MG63 (cell line): ENCODE measurements around the gene NDUFA8. TPM values are rescaled to one million over a fixed set of nuclear protein-coding genes. Genes with fewer than 3 reads are reported as not detected.
"Not testable (repeated sequence)": the region's sequence is repeated elsewhere in the genome, so short reads cannot be mapped to it uniquely, and the experiment has no call there.

Experiments
- DNase-seq: peaks from one replicate; pipeline ENCODE4 v3.0.0-alpha.2; 2020
- H3K27me3 ChIP-seq: fragments of 250-450 bp; sonication (Bioruptor Pico); 2 replicates; pipeline ENCODE4 v1.5.1; 2020; ENCODE audit warnings: mild to moderate bottlenecking, moderate library complexity
- H3K36me3 ChIP-seq: fragments of 250-450 bp; sonication (Bioruptor Pico); 2 replicates; pipeline ENCODE4 v1.5.1; 2020; ENCODE audit warnings: mild to moderate bottlenecking, moderate library complexity
- H3K4me3 ChIP-seq: fragments of 250-450 bp; sonication (Bioruptor Pico); 2 replicates; pipeline ENCODE4 v1.5.1; 2020; ENCODE audit warnings: mild to moderate bottlenecking, moderate library complexity
- H3K9me3 ChIP-seq: fragments of 250-450 bp; sonication (Bioruptor Pico); 2 replicates; pipeline ENCODE4 v1.5.1; 2020; ENCODE audit warnings: mild to moderate bottlenecking, moderate library complexity
- total RNA-seq: library from RNA; depleted of rRNA; stranded (reverse); fragments of >200 nt; shearing (Covaris generic); gene quantifications from 2 replicates; pipeline ENCODE4 v1.2.3, GENCODE V29; 2014; ENCODE audit warnings: low replicate concordance

The NDUFA8 gene
- total RNA-seq, 1 experiment from 2014 or later: 68.0 TPM

- no peaks in the 10 kb centered on the region for H3K27me3 ChIP-seq
- no peak overlapping the region for H3K4me3 ChIP-seq
- no peak for DNase-seq
- H3K36me3 ChIP-seq: no peaks in the 10 kb centered on the region
- H3K9me3 ChIP-seq: no peaks in the 10 kb centered on the region
Measured at GRCh38 chr9:122120316-122121071, 39.1 kb downstream of the NDUFA8 start.

DNA sequence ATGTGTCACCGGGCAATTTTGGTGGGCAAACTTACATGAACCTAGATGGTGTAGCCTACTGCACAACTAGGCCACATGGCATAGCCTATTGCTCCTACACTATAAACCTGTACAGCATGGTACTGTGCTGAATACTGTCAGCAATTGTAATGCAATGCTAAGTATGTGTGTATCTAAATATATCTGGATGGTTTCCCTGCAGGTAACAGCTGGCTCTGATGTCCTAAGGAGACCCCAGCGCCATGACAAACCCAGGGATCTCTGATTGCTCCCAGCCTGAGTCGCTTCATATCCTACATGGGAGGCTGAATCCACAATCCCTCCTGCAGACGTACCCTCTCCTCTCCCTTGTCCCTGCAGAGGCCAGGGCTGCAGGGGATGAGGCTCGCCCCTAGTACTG is 39.9 kb downstream of the NDUFA8 start:
- Histone ChIP-seq H3K4me3 (no peak overlapping the region), H3K27me3 (no peaks in the 10 kb centered on the region), H3K36me3 (no peaks in the 10 kb centered on the region), H3K9me3 (no peaks in the 10 kb centered on the region)
- no peak for DNase-seq

DNA sequence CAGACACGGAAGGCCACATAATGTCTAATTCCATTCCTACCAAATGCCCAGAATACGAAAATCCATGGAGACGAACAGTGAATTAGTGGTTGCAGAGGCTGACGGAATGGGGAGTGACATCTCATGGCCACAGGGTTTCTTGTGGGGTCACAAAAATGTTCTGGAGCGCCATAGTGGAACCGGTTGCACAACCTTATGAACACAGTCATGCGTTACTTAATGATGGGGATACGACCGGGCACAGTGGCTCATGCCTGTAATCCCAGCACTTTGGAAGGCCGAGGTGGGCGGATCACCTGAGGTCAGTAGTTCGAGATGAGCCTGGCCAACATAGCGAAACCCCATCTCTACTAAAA is 40.4 kb downstream of the NDUFA8 start:
- Histone ChIP-seq H3K27me3 (no peaks in the 10 kb centered on the region), H3K4me3 (no peak overlapping the region), H3K9me3 (no peaks in the 10 kb centered on the region), H3K36me3 (no peaks in the 10 kb centered on the region)
- DNase-seq: no peak

- Histone ChIP-seq H3K27me3 (no peaks in the 10 kb centered on the region), H3K4me3 (no peak overlapping the region), H3K36me3 (no peaks in the 10 kb centered on the region), H3K9me3 (no peaks in the 10 kb centered on the region)
- peak; percentile 38 for DNase-seq
Measured at GRCh38 chr9:122118343-122119165, 41.0 kb downstream of the NDUFA8 start.

- not testable (repeated sequence) for H3K9me3 ChIP-seq, H3K27me3 ChIP-seq, H3K4me3 ChIP-seq, DNase-seq, H3K36me3 ChIP-seq
Measured at GRCh38 chr9:122117241-122117640, 42.3 kb downstream of the NDUFA8 start.

- DNase-seq: no peak
- no peaks in the 10 kb centered on the region for H3K36me3 ChIP-seq
Measured at GRCh38 chr9:122116448-122117173, 43.0 kb downstream of the NDUFA8 start.

DNA sequence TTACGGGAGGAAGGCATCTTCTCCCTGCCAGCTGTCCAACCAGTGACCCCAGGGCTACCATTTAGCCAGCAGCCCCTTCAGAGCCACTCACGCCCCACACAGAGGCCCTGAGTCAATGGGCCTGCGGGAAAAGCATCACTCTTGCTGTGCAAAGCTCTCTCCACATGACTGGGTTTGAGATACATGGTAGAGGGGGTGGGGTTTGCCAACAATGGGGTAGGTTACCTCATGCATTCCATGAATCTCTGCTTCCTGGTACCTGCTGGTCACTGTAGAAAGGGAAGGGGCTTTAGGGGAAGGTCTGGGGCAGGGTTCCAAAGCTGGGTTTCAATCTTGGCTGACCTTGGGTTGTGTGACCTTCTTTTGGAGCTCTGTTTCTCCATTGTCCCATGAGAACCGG is 43.5 kb downstream of the NDUFA8 start:
- no peak for DNase-seq

More at GRCh38 chr9:122116448-122117173, 43.0 kb downstream of the NDUFA8 start:
- H3K27me3 ChIP-seq: no peaks in the 10 kb centered on the region
- H3K9me3 ChIP-seq: no peaks in the 10 kb centered on the region
- no peak overlapping the region for H3K4me3 ChIP-seq

DNA sequence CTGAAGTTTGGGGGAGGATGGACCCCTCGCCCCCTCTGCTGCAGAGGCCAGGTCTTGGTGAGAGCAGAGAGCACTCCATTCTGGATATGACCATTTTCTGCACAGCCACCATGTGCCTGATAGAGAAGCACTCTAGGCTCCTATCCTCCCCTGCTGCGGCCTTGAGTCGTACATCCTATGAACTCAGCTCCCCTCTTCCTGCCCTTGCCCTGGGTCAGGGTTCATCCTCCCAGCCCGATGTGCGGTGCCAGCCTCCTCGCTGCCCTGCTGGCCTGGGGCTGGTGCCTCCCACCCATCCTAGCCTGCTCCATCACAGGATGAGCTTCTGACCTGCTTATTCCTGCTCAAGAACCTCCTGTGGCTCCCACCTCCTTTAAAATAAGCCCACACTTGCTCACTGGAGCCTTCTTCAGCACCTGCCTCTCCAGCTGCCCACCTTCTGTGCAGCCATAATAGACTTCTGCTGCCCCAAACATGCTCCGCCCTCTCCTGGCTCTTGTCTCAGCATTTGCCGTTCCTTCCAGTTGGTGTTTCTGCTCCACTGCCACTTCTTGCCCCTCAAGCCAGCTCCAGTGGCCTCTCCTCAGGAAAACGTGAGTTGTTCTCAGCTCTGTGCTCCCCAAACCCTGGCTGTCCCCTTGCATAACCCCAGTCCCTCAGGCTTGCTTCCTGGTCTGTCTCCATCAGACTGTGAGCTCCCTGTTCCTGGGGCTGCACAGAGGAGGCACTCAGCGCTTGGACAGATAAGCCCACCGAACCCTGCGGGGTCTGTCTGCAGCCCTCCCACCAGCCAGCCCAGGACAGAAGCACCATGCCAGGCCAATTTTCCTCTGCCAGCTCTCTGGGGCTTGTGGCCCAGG is 44.2 kb downstream of the NDUFA8 start:
- Histone ChIP-seq H3K36me3 (no peaks in the 10 kb centered on the region), H3K4me3 (no peak overlapping the region), H3K27me3 (no peaks in the 10 kb centered on the region), H3K9me3 (no peaks in the 10 kb centered on the region)
- DNase-seq: no peak

More for the DNA sequence above, 43.5 kb downstream of the NDUFA8 start:
- Histone ChIP-seq H3K9me3 (no peaks in the 10 kb centered on the region), H3K27me3 (no peaks in the 10 kb centered on the region), H3K36me3 (no peaks in the 10 kb centered on the region), H3K4me3 (no peak overlapping the region)

GRCh38 chr9:122113574-122113973 is 46.0 kb downstream of the NDUFA8 start:
- Histone ChIP-seq H3K27me3 (no peaks in the 10 kb centered on the region), H3K36me3 (no peaks in the 10 kb centered on the region), H3K9me3 (no peaks in the 10 kb centered on the region), H3K4me3 (no peak overlapping the region)
- DNase-seq: no peak

- H3K4me3 ChIP-seq: no peak overlapping the region
- H3K36me3 ChIP-seq: no peaks in the 10 kb centered on the region
- no peaks in the 10 kb centered on the region for H3K9me3 ChIP-seq
- DNase-seq: no peak
- H3K27me3 ChIP-seq: no peaks in the 10 kb centered on the region
Measured at GRCh38 chr9:122112238-122112637, 47.3 kb downstream of the NDUFA8 start.

DNA sequence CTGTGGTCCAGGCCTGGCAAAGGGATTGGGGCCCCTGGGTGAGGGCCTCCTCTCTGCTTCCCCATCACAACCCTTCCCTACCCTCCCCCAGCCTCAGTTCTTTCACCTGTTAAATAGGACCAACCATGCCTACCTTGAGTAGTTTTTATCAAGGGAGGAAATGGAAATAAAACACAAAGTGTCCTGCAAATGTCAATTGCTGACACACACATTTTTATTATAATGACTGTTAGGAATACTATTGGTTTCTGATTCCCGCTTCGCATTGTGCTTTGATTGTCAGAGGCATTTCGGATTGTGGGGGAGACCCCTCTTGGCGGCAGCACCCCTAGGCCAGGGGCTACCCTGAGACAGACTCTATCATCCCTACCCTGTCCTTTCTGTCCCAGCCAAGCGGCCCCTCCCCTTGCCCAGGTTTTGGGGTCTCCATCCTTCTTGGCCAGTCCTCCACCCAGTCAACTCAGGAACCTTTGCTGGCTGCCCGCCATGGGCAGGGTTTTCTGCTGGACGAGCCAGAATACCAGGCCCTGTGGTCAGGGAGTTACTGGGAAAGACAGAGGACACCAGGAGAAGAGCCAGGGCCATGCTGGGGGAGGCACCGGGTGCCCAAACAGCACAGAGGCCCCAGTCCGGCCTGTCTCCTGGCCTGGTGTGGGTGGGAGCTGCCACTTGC is 48.0 kb downstream of the NDUFA8 start:
- no peak overlapping the region for H3K4me3 ChIP-seq
- H3K9me3 ChIP-seq: no peaks in the 10 kb centered on the region
- H3K27me3 ChIP-seq: no peaks in the 10 kb centered on the region
- no peaks in the 10 kb centered on the region for H3K36me3 ChIP-seq
- DNase-seq: no peak

DNA sequence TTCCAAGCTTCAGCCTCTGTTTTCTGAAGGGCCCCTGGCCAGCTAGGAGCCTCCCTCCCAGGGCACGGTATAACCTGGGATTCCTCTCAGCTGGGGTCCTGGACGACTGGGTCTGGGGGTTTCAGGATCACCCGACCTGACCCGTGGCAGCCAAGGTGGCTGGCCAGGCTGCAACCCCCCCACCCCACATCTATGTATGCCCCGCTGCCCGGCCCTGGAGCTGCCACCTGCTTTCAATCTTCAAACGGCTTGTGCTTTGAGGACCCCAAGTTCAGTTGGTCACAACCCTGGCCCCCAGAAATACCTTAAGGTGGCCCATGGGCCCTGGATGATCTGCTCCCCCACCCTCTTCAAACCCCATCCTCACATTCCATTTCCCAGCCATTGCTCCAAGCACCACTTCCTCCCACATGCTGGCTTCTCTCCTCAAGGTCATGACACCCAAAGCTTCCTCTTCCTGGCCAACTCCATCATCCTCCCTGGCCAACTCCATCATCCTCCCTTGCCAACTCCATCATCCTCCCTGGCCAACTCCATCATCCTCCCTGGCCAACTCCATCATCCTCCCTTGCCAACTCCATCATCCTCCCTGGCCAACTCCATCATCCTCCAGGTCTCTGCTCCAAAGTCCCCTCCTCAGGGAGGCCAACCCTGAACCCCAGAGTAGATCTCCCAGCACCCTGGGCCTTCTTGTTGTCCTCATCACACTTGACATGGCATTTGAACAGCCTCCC is 49.3 kb downstream of the NDUFA8 start:
- no peaks in the 10 kb centered on the region for H3K36me3 ChIP-seq
- H3K4me3 ChIP-seq: no peak overlapping the region
- no peaks in the 10 kb centered on the region for H3K27me3 ChIP-seq
- DNase-seq: no peak
- H3K9me3 ChIP-seq: no peaks in the 10 kb centered on the region

GRCh38 chr9:122109035-122109813 is 50.4 kb downstream of the NDUFA8 start:
- H3K27me3 ChIP-seq: no peaks in the 10 kb centered on the region
- DNase-seq: no peak

GRCh38 chr9:122107291-122107805 is 52.2 kb downstream of the NDUFA8 start:
- Histone ChIP-seq H3K4me3 (no peak overlapping the region), H3K9me3 (peaks cover 5% of the 10 kb centered on the region; the same call in 1 of the 2 replicates), H3K27me3 (no peaks in the 10 kb centered on the region), H3K36me3 (no peaks in the 10 kb centered on the region)
- peak; percentile 35 for DNase-seq

More at GRCh38 chr9:122109035-122109813, 50.4 kb downstream of the NDUFA8 start:
- no peak overlapping the region for H3K4me3 ChIP-seq
- H3K36me3 ChIP-seq: no peaks in the 10 kb centered on the region
- peaks cover under 1% of the 10 kb centered on the region; the same call in 1 of the 2 replicates for H3K9me3 ChIP-seq
